HG02885 (cell line): Measurements from ENCODE around the gene RALGPS1.

Source experiments
- ATAC-seq: cut with Tn5 transposase; IDR thresholded peaks from one replicate; pipeline ENCODE4 v1.9.1; 2021; ENCODE audit warnings: mild to moderate bottlenecking; ENCODE audit not compliant: unreplicated experiment, poor library complexity

Gene RALGPS1

GRCh38 chr9:127128341-127129072 is 213.9 kb downstream of the RALGPS1 start:
- no peak for ATAC-seq

GRCh38 chr9:127129073-127129717 is 214.6 kb downstream of the RALGPS1 start:
- no peak for ATAC-seq

- no peak for ATAC-seq
These were observed 215.1 kb downstream of the RALGPS1 start for GRCh38 chr9:127129718-127130085.

GRCh38 chr9:127130235-127130634 is 215.7 kb downstream of the RALGPS1 start:
- ATAC-seq: no peak

- no peak for ATAC-seq
These were observed 216.3 kb downstream of the RALGPS1 start for GRCh38 chr9:127130661-127131538.

- no peak for ATAC-seq
These were observed 217.3 kb downstream of the RALGPS1 start for GRCh38 chr9:127131871-127132270.

- no peak for ATAC-seq
These were observed 217.8 kb downstream of the RALGPS1 start for GRCh38 chr9:127132375-127132774.

GRCh38 chr9:127132921-127133647 is 218.5 kb downstream of the RALGPS1 start:
- no peak for ATAC-seq

- ATAC-seq: no peak
These were observed 219.2 kb downstream of the RALGPS1 start for GRCh38 chr9:127133739-127134167.

GRCh38 chr9:127135056-127135745 is 220.6 kb downstream of the RALGPS1 start:
- no peak for ATAC-seq

GRCh38 chr9:127136081-127136879 is 221.7 kb downstream of the RALGPS1 start:
- no peak for ATAC-seq

- no peak for ATAC-seq
These were observed 222.5 kb downstream of the RALGPS1 start for GRCh38 chr9:127136880-127137639.

- ATAC-seq: no peak
These were observed 223.2 kb downstream of the RALGPS1 start for GRCh38 chr9:127137640-127138360.

GRCh38 chr9:127138444-127138843 is 223.9 kb downstream of the RALGPS1 start:
- ATAC-seq: no peak

- no peak for ATAC-seq
These were observed 224.6 kb downstream of the RALGPS1 start for GRCh38 chr9:127139071-127139731.

GRCh38 chr9:127139775-127140174 is 225.2 kb downstream of the RALGPS1 start:
- ATAC-seq: no peak

GRCh38 chr9:127140181-127140580 is 225.6 kb downstream of the RALGPS1 start:
- no peak for ATAC-seq
